Tibial artery (tissue), 4 donors: ENCODE results near the gene PTPRG.

Experiments
- DNase-seq, 2 donors: peaks; one replicate each; pipeline ENCODE4 v3.0.0-alpha.2; 2019
- H3K27ac ChIP-seq, 2 donors: fragments of 200-600 bp; sonication (generic) in 1 of 2; 1 replicate in 1 of 2; 2 replicates in 1 of 2; pipeline ENCODE4 v1.5.1; 2018 to 2019; ENCODE audit warnings: mild to moderate bottlenecking in 1 of 2
- H3K27me3 ChIP-seq, 2 donors: fragments of 200-600 bp; sonication (generic) in 1 of 2; one replicate each; pipeline versions ENCODE4 v1.5.1 to v1.6.0; 2016 to 2019
- H3K36me3 ChIP-seq, 3 donors: fragments of 200-600 bp; sonication (generic) in 2 of 3; one replicate each; pipeline ENCODE4 v1.5.1; 2016 to 2019; ENCODE audit warnings: mild to moderate bottlenecking in 2 of 3
- H3K4me1 ChIP-seq, 4 donors: fragments of 200-600 bp; sonication (generic) in 2 of 4; 1 replicate in 3 of 4; 2 replicates in 1 of 4; pipeline ENCODE4 v1.5.1; 2016 to 2019
- H3K4me3 ChIP-seq, 2 donors: fragments of 200-600 bp; sonication (generic) in 1 of 2; 1 replicate in 1 of 2; 2 replicates in 1 of 2; pipeline ENCODE4 v1.5.1; 2018 to 2019; ENCODE audit warnings: mild to moderate bottlenecking in 2 of 2
- H3K9me3 ChIP-seq, 3 donors: fragments of 200-600 bp; sonication (generic) in 1 of 3; one replicate each; pipeline ENCODE4 v1.5.1; 2016 to 2019
- CTCF ChIP-seq, 2 experiments: fragments of 200-600 bp in 1 of 2; fragments of 450-650 bp in 1 of 2; IDR thresholded peaks; one replicate each; pipeline ENCODE4 v1.5.1; 2017 to 2019; ENCODE audit warnings: antibody characterized with exemption in 2 of 2, mild to moderate bottlenecking in 1 of 2, moderate library complexity in 1 of 2
- intact Hi-C: fragments of 100-400 bp; cut with DNase I; formaldehyde crosslinking; loops from one replicate; pipeline ENCODE4 v1.15.0; 2023; ENCODE audit warnings: low total_unique reads

Gene PTPRG

GRCh38 chr3:62052331-62052730 is 491.0 kb downstream of the PTPRG start:
- Histone ChIP-seq H3K9me3 (no peaks in the 10 kb centered on the region), H3K36me3 (no peaks in the 10 kb centered on the region), H3K4me1 (peaks cover 0 to 15% (median 4%) of the 10 kb centered on the region in 4 donors), H3K4me3 (no peak overlapping the region), H3K27ac (no peak overlapping the region), H3K27me3 (no peaks in the 10 kb centered on the region)
- intact Hi-C loops: no loop called here
- no peak for DNase-seq
- TF ChIP-seq CTCF (IDR thresholded peaks at IDR 0.05): no peak

- DNase-seq: no peak
- no peak for TF ChIP-seq CTCF (IDR thresholded peaks at IDR 0.05)
- H3K9me3 ChIP-seq: no peaks in the 10 kb centered on the region
- no peaks in the 10 kb centered on the region for H3K27me3 ChIP-seq
- no peaks in the 10 kb centered on the region for H3K36me3 ChIP-seq
- peaks cover 0 to 39% (median 18%) of the 10 kb centered on the region in 4 donors for H3K4me1 ChIP-seq
- intact Hi-C loops: no loop called here
- no peak overlapping the region for H3K4me3 ChIP-seq
- peak overlapping the region; percentile 41 to 60 for H3K27ac ChIP-seq
Observed at GRCh38 chr3:62056658-62057057, 495.3 kb downstream of the PTPRG start.

- Histone ChIP-seq H3K9me3 (no peaks in the 10 kb centered on the region), H3K27ac (peak overlapping the region; percentile 41 to 60), H3K4me1 (peaks cover 0 to 39% (median 18%) of the 10 kb centered on the region in 4 donors), H3K27me3 (no peaks in the 10 kb centered on the region), H3K36me3 (no peaks in the 10 kb centered on the region), H3K4me3 (no peak overlapping the region)
- TF ChIP-seq CTCF (IDR thresholded peaks at IDR 0.05): no peak
- intact Hi-C loops: no loop called here
- peak in 1 of 2 donors; percentile 32 for DNase-seq
Observed at GRCh38 chr3:62057339-62058047, 496.1 kb downstream of the PTPRG start.

GRCh38 chr3:62065985-62066693 is 504.8 kb downstream of the PTPRG start:
- Histone ChIP-seq H3K9me3 (no peaks in the 10 kb centered on the region), H3K27ac (no peak overlapping the region), H3K27me3 (no peaks in the 10 kb centered on the region), H3K4me3 (no peak overlapping the region), H3K36me3 (no peaks in the 10 kb centered on the region), H3K4me1 (peaks cover 0 to 39% (median 2%) of the 10 kb centered on the region in 4 donors)
- TF ChIP-seq CTCF (IDR thresholded peaks at IDR 0.05): no peak
- intact Hi-C loops: no loop called here
- DNase-seq: no peak

- no peaks in the 10 kb centered on the region for H3K27me3 ChIP-seq
- no peak for DNase-seq
- H3K4me3 ChIP-seq: no peak overlapping the region
- peaks cover 0 to 39% (median 2%) of the 10 kb centered on the region in 4 donors for H3K4me1 ChIP-seq
- no peak for TF ChIP-seq CTCF (IDR thresholded peaks at IDR 0.05)
- intact Hi-C loops: no loop called here
- no peaks in the 10 kb centered on the region for H3K36me3 ChIP-seq
- H3K9me3 ChIP-seq: no peaks in the 10 kb centered on the region
- no peak overlapping the region for H3K27ac ChIP-seq
Observed at GRCh38 chr3:62068337-62068736, 507.0 kb downstream of the PTPRG start.
